ENCODE data around the gene B3GALT4.

The B3GALT4 gene

GRCh38 chr6:33315793-33316602 is 39.1 kb downstream of the B3GALT4 start:
- no peak for DNase-seq

- DNase-seq: peak; percentile 37
Observed at GRCh38 chr6:33316603-33317418, 39.9 kb downstream of the B3GALT4 start.

- peak; percentile 82 for DNase-seq
Observed at GRCh38 chr6:33317419-33317668, 40.4 kb downstream of the B3GALT4 start.

GRCh38 chr6:33317669-33318425 is 40.9 kb downstream of the B3GALT4 start, which contains the start of gene ZBTB22:
Gene ZBTB22 (minus strand): TSS chr6:33317744. CDS start chr6:33316916, 828 bp downstream.
- DNase-seq: peak; percentile 100

GRCh38 chr6:33318426-33319073 is 41.6 kb downstream of the B3GALT4 start:
- DNase-seq: no peak

GRCh38 chr6:33319939-33320314 is 43.0 kb downstream of the B3GALT4 start:
- no peak for DNase-seq

GRCh38 chr6:33320315-33321181 is 43.6 kb downstream of the B3GALT4 start:
- DNase-seq: no peak

GRCh38 chr6:33321227-33321626 is 44.3 kb downstream of the B3GALT4 start:
- DNase-seq: no peak

GRCh38 chr6:33323623-33323948 is 46.7 kb downstream of the B3GALT4 start:
- no peak for DNase-seq

- DNase-seq: peak; percentile 44
Observed at GRCh38 chr6:33324125-33324524, 47.2 kb downstream of the B3GALT4 start.

Data from hematopoietic multipotent progenitor cell treated with erythropoietin and hydrocortisone succinate and interleukin-3 and kit ligand, for 6 days (in vitro differentiated cells).